ENCODE measurements around the gene KCNN3. TPM values are rescaled to one million over a fixed set of nuclear protein-coding genes. Genes with fewer than 3 reads are reported as not detected.

KCNN3 gene
- total RNA-seq, 4 donors from 2014 or later: 5.0 to 30.0 (median 20.8) TPM

GRCh38 chr1:154753426-154753825 lies 116.7 kb downstream of the KCNN3 start:
- TF ChIP-seq CTCF (IDR thresholded peaks at IDR 0.05 in 4 of 5, conservative IDR thresholded peaks at IDR 0.05 in 1 of 5) (no peak), POLR2A (IDR thresholded peaks at IDR 0.05) (no peak)
- DNase-seq (no peak), ATAC-seq (no peak)
- no peak overlapping the region for H3K27ac ChIP-seq
- peaks cover 0 to 4% of the 10 kb centered on the region in 2 donors for H3K4me1 ChIP-seq
- H3K9me3 ChIP-seq: no peaks in the 10 kb centered on the region
- intact Hi-C loops (cut with DNase I; ENCODE audit: low total_unique reads) (no loop called here), in situ Hi-C loops (cut with MboI; ENCODE audit: low sequenced_read_pairs in 4 of 4) (loop anchor here in 2 of 4 donors (25.0 kb wide), 2 partner anchors 91 to 191 kb away; partner anchors contain the start of genes CHRNB2 (in 1 of the 2) and UBE2Q1 (in 1 of the 2))
- H3K36me3 ChIP-seq: no peaks in the 10 kb centered on the region
- H3K4me3 ChIP-seq: no peak overlapping the region
- H3K27me3 ChIP-seq: no peaks in the 10 kb centered on the region

- Histone ChIP-seq H3K4me1 (peaks cover 0 to 4% of the 10 kb centered on the region in 2 donors), H3K27me3 (no peaks in the 10 kb centered on the region), H3K4me3 (no peak overlapping the region), H3K27ac (no peak overlapping the region), H3K9me3 (no peaks in the 10 kb centered on the region), H3K36me3 (no peaks in the 10 kb centered on the region)
- no peak for ATAC-seq
- in situ Hi-C loops (cut with MboI; ENCODE audit: low sequenced_read_pairs in 4 of 4): loop anchor here in 2 of 4 donors (25.0 kb wide), 2 partner anchors 90 to 190 kb away; partner anchors contain the start of genes CHRNB2 (in 1 of the 2) and UBE2Q1 (in 1 of the 2)
- intact Hi-C loops (cut with DNase I; ENCODE audit: low total_unique reads): no loop called here
- TF ChIP-seq POLR2A (IDR thresholded peaks at IDR 0.05) (no peak), CTCF (IDR thresholded peaks at IDR 0.05 in 4 of 5, conservative IDR thresholded peaks at IDR 0.05 in 1 of 5) (no peak)
- DNase-seq: no peak
Observed at GRCh38 chr1:154752273-154753030, 117.6 kb downstream of the KCNN3 start.

GRCh38 chr1:154751690-154752089 lies 118.4 kb downstream of the KCNN3 start:
- ATAC-seq (peak; percentile 20 to 43), DNase-seq (no peak)
- Histone ChIP-seq H3K36me3 (no peaks in the 10 kb centered on the region), H3K27me3 (no peaks in the 10 kb centered on the region), H3K9me3 (no peaks in the 10 kb centered on the region), H3K27ac (peak overlapping the region in 1 of 4 donors; percentile 25), H3K4me3 (no peak overlapping the region), H3K4me1 (peaks cover 0 to 4% of the 10 kb centered on the region in 2 donors)
- in situ Hi-C loops (cut with MboI; ENCODE audit: low sequenced_read_pairs in 4 of 4): loop anchor here in 2 of 4 donors (25.0 kb wide), 2 partner anchors 89 to 189 kb away; partner anchors contain the start of genes CHRNB2 (in 1 of the 2) and UBE2Q1 (in 1 of the 2)
- TF ChIP-seq CTCF (IDR thresholded peaks at IDR 0.05 in 4 of 5, conservative IDR thresholded peaks at IDR 0.05 in 1 of 5) (no peak), POLR2A (IDR thresholded peaks at IDR 0.05) (no peak)
- intact Hi-C loops (cut with DNase I; ENCODE audit: low total_unique reads): no loop called here

GRCh38 chr1:154750681-154751665 lies 119.1 kb downstream of the KCNN3 start:
- in situ Hi-C loops (cut with MboI; ENCODE audit: low sequenced_read_pairs in 4 of 4) (loop anchor here in 2 of 4 donors (25.0 kb wide), 2 partner anchors 89 to 189 kb away; partner anchors contain the start of genes CHRNB2 (in 1 of the 2) and UBE2Q1 (in 1 of the 2)), intact Hi-C loops (cut with DNase I; ENCODE audit: low total_unique reads) (no loop called here)
- peak overlapping the region in 1 of 4 donors; percentile 25 for H3K27ac ChIP-seq
- no peaks in the 10 kb centered on the region for H3K36me3 ChIP-seq
- H3K9me3 ChIP-seq: no peaks in the 10 kb centered on the region
- TF ChIP-seq POLR2A (IDR thresholded peaks at IDR 0.05) (no peak), CTCF (IDR thresholded peaks at IDR 0.05 in 4 of 5, conservative IDR thresholded peaks at IDR 0.05 in 1 of 5) (no peak)
- no peaks in the 10 kb centered on the region for H3K27me3 ChIP-seq
- H3K4me1 ChIP-seq: peaks cover 0 to 4% of the 10 kb centered on the region in 2 donors
- DNase-seq (no peak), ATAC-seq (peak in 1 of 2 donors; percentile 42)
- H3K4me3 ChIP-seq: no peak overlapping the region
